Midbrain (tissue), 1 donor: Measurements from ENCODE around the gene HMGN1.

Source experiments
- DNase-seq: peaks from one replicate; lab custom pipeline; 2025; lab: John Stamatoyannopoulos, UW

Gene HMGN1

DNA sequence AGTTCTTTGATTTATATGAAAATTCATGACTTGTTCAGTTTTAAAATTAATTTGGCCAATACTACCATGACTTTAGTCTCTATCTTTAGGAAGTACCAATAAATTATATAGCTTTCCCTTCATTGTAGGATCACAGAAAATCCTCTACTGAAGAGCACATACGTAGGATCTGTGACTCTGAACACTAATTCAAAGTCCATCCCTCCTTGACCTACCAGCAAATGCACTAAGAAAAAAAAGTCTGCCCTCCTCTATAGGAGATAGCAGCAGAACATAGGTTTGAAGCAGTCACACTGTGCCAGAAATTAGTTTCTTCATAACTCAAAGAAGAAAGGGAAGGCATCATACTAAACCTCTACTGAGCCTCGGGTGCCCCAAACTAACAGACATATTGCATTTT is 52.0 kb downstream of the HMGN1 start:
- no peak for DNase-seq
